Hepatocyte (in vitro differentiated cells): ENCODE measurements around the gene TEPSIN.

Experiments
- EZH2 ChIP-seq: fragments of 200-600 bp; sonication (generic); IDR thresholded peaks from 2 replicates; pipeline ENCODE4 v1.6.1; 2016; ENCODE audit warnings: antibody characterized with exemption, mild to moderate bottlenecking, borderline replicate concordance
- TF ChIP-seq, protein P1 (sequence below): fragments of 200-600 bp; sonication (generic); IDR thresholded peaks from 2 replicates; pipeline ENCODE4 v1.5.1; 2016; ENCODE audit warnings: antibody characterized with exemption, mild to moderate bottlenecking; ENCODE audit not compliant: poor library complexity

DNA sequence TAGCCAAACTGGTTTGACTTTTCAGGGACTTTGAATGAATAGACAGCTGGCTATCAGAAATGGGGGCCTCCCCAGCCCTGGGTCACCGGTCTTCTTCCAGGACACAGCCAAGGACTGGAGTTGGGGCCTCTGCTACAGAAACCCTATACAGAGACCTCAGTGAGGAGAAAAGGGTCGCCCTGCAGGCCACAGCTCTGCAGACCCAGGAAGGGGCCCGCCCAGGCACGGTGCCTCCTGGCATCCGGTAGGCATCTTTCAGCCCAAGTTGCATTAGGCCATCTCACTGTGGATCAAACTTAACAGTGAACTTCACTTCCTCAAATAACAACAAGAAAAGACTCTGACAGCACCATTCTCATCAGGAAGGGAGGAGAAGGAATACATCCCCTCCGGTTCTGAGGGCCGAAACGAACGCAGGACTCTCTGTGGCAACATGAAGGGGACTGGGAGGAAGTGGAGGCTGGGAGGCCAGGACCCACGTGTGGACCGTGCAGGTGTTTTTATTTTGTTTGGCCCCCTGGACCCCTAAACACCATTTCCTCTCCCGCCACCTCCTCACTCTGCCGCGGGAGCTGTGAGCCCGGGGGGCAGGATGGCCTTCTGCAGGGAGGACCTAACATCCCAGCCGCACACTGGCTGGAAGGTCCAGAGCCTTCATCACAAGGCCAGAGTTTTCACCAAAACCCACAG, 49.0 kb upstream of the TEPSIN start:
- TF ChIP-seq, protein P1, sequence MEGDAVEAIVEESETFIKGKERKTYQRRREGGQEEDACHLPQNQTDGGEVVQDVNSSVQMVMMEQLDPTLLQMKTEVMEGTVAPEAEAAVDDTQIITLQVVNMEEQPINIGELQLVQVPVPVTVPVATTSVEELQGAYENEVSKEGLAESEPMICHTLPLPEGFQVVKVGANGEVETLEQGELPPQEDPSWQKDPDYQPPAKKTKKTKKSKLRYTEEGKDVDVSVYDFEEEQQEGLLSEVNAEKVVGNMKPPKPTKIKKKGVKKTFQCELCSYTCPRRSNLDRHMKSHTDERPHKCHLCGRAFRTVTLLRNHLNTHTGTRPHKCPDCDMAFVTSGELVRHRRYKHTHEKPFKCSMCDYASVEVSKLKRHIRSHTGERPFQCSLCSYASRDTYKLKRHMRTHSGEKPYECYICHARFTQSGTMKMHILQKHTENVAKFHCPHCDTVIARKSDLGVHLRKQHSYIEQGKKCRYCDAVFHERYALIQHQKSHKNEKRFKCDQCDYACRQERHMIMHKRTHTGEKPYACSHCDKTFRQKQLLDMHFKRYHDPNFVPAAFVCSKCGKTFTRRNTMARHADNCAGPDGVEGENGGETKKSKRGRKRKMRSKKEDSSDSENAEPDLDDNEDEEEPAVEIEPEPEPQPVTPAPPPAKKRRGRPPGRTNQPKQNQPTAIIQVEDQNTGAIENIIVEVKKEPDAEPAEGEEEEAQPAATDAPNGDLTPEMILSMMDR, result no peak
- TF ChIP-seq EZH2, result no peak
